Endothelial cell (in vitro differentiated cells): ENCODE measurements around the gene MAGEB16. TPM values are rescaled to one million over a fixed set of nuclear protein-coding genes. Genes with fewer than 3 reads are reported as not detected.

Source experiments
- DNase-seq: peaks from one replicate; pipeline ENCODE4 v3.0.0; 2021; ENCODE audit warnings: low spot score
- H3K27ac Mint-ChIP-seq: one replicate; pipeline ENCODE4 v1.8.0; 2021; ENCODE audit warnings: mixed read lengths, inconsistent platforms; ENCODE audit not compliant: unreplicated experiment
- H3K27me3 Mint-ChIP-seq: one replicate; pipeline ENCODE4 v1.8.0; 2021; ENCODE audit warnings: mild to moderate bottlenecking, moderate library complexity, mixed read lengths, inconsistent platforms; ENCODE audit not compliant: unreplicated experiment
- H3K36me3 Mint-ChIP-seq: one replicate; pipeline ENCODE4 v1.8.0; 2021; ENCODE audit warnings: mild to moderate bottlenecking, low read depth, mixed read lengths, inconsistent platforms; ENCODE audit not compliant: unreplicated experiment
- H3K4me1 Mint-ChIP-seq: one replicate; pipeline ENCODE4 v1.8.0; 2021; ENCODE audit warnings: mild to moderate bottlenecking, mixed read lengths, inconsistent platforms; ENCODE audit not compliant: unreplicated experiment
- H3K4me3 Mint-ChIP-seq: one replicate; pipeline ENCODE4 v1.8.0; 2021; ENCODE audit warnings: mild to moderate bottlenecking, mixed read lengths, inconsistent platforms; ENCODE audit not compliant: unreplicated experiment
- H3K9me3 Mint-ChIP-seq: one replicate; pipeline ENCODE4 v1.8.0; 2021; ENCODE audit warnings: mixed read lengths, inconsistent platforms; ENCODE audit not compliant: unreplicated experiment
- CTCF ChIP-seq: fragments of 200-600 bp; sonication (generic); IDR thresholded peaks from one replicate; pipeline ENCODE4 v1.5.0; 2021; ENCODE audit warnings: antibody characterized with exemption; ENCODE audit not compliant: unreplicated experiment
- long read RNA-seq: library from polyadenylated mRNA; unstranded; transcript quantifications from one replicate; pipeline ENCODE4 v2.0.0, GENCODE V29; 2020; ENCODE audit not compliant: unreplicated experiment
- total RNA-seq: library from RNA; stranded (reverse); fragmentation: NEBNext Ultra II Directional; extraction: Animal tissue kit (Norgen Biotek cat#: 25700); gene quantifications from one replicate; pipeline ENCODE4 v1.2.1, GENCODE V29; 2021; ENCODE audit not compliant: unreplicated experiment

Gene MAGEB16
- not detected for total RNA-seq
- long read RNA-seq = 0 reads

- no peak within 1 kb of the TSS for H3K27ac Mint-ChIP-seq
- H3K36me3 Mint-ChIP-seq = no peaks in the 10 kb centered on the region
- no peaks in the 10 kb centered on the region for H3K9me3 Mint-ChIP-seq
- TF ChIP-seq CTCF = no peak
- peaks cover 2% of the 10 kb centered on the region for H3K27me3 Mint-ChIP-seq
- DNase-seq = no peak
- no peak within 1 kb of the TSS for H3K4me3 Mint-ChIP-seq
- H3K4me1 Mint-ChIP-seq = peaks cover 8% of the 10 kb centered on the region
Observed at GRCh38 chrX:35798042-35798441, at the start of gene MAGEB16. Gene MAGEB16 (plus strand): TSS chrX:35798342. CDS start chrX:35802197, 3,855 bp downstream.

- Mint-ChIP-seq H3K4me3 (no peak overlapping the region), H3K9me3 (no peaks in the 10 kb centered on the region), H3K27ac (no peak overlapping the region), H3K27me3 (no peaks in the 10 kb centered on the region), H3K36me3 (no peaks in the 10 kb centered on the region), H3K4me1 (no peaks in the 10 kb centered on the region)
- no peak for TF ChIP-seq CTCF
- DNase-seq = no peak
Observed at GRCh38 chrX:35773958-35774564, 24.1 kb upstream of the MAGEB16 start.

DNA sequence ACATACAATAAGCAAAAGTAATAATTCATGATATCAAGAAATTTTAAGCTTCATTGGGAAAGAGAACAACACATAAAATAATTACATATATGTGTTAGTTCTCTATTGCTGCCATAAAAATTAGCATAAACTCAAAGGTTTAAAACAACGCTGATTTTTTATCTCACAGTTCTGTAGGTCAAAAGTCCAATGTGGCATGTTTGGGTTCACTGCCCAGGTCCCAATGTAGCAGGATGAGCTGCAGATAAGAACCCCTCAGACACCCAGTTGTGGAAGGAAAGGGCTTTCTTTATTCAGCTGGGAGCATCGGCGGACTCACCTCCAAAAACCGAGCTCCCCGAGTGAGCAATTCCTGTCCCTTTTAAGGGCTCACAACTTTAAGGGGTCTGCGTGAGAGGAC lies 13.1 kb upstream of the MAGEB16 start:
- H3K4me1 Mint-ChIP-seq = no peaks in the 10 kb centered on the region
- H3K27me3 Mint-ChIP-seq = no peaks in the 10 kb centered on the region
- no peaks in the 10 kb centered on the region for H3K9me3 Mint-ChIP-seq
- no peak overlapping the region for H3K4me3 Mint-ChIP-seq
- H3K27ac Mint-ChIP-seq = no peak overlapping the region
- no peaks in the 10 kb centered on the region for H3K36me3 Mint-ChIP-seq
- no peak for TF ChIP-seq CTCF
- DNase-seq = no peak

GRCh38 chrX:35786271-35786670 lies 11.9 kb upstream of the MAGEB16 start:
- Mint-ChIP-seq H3K27ac (no peak overlapping the region), H3K9me3 (no peaks in the 10 kb centered on the region), H3K4me1 (no peaks in the 10 kb centered on the region), H3K4me3 (no peak overlapping the region), H3K36me3 (no peaks in the 10 kb centered on the region), H3K27me3 (no peaks in the 10 kb centered on the region)
- no peak for TF ChIP-seq CTCF
- DNase-seq = no peak

DNA sequence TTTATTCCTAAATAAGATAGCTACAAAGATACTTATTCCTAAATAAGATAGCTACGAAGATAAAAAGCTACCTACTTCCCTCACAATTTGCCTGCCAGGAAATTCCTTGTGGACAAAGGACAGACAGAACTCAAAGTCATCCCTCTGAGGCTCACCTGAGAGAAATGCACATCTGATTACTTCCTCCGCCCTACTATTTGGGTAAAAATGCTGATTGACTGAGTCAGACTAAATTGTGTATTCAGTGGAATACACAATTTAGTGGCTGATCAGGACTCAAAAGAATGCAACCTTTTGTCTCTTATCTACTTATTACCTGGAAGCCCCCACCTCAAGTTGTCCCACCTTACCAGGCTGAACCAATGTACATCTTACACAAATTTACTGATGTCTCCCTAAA lies 10.3 kb upstream of the MAGEB16 start:
- H3K4me1 Mint-ChIP-seq = no peaks in the 10 kb centered on the region
- no peak for DNase-seq
- no peak overlapping the region for H3K27ac Mint-ChIP-seq
- no peak overlapping the region for H3K4me3 Mint-ChIP-seq
- TF ChIP-seq CTCF = no peak
- H3K9me3 Mint-ChIP-seq = no peaks in the 10 kb centered on the region
- no peaks in the 10 kb centered on the region for H3K27me3 Mint-ChIP-seq
- H3K36me3 Mint-ChIP-seq = no peaks in the 10 kb centered on the region
